ENCODE measurements around the gene JMJD7. TPM values are rescaled to one million over a fixed set of nuclear protein-coding genes. Genes with fewer than 3 reads are reported as not detected.

The JMJD7 gene
- total RNA-seq, 1 experiment from 2014 or later, result 13.5 TPM

GRCh38 chr15:41811432-41812195, 16.3 kb upstream of the JMJD7 start:
- no peak overlapping the region for H3K4me2 ChIP-seq (ENCODE audit: low read length)
- intact Hi-C loops (cut with micrococcal nuclease), result loop anchor here (1.0 to 2.0 kb wide), 6 partner anchors 39 to 346 kb away; no protein-coding TSS in a partner anchor
- no peak overlapping the region for H3K9ac ChIP-seq (ENCODE audit: low read length)
- ATAC-seq, result peak; percentile 92
- DNase-seq (ENCODE audit: low read depth, low spot score), result peak; percentile 46
- no peak overlapping the region for H3K27ac ChIP-seq (ENCODE audit: low read depth, low read length)
- H2AFZ ChIP-seq (ENCODE audit: low read depth, low read length, poor library complexity, severe bottlenecking), result no peak overlapping the region
- ChIA-PET CTCF (interaction anchor here (0.8 to 5.7 kb wide), 8 partner anchors 23 to 345 kb away, joined by 3 to 125 read pairs (median 4); partner anchors contain the start of gene MAPKBP1), RAD21 (ENCODE audit: low non-redundant PET in 1 of 2, low total read pairs in 2 of 2, uncharacterized antibody in 2 of 2, unreplicated experiment in 2 of 2) (interaction anchor here (0.6 to 2.5 kb wide), 6 partner anchors 37 to 346 kb away, joined by 3 to 15 read pairs (median 5); partner anchors contain the start of gene MAPKBP1 (in 2 of the 2)), POLR2A (interaction anchor here (1.4 to 2.5 kb wide), 2 partner anchors 38 to 208 kb away, joined by 5 to 12 read pairs; partner anchors contain the start of gene MAPKBP1)
- H3K9me3 ChIP-seq (ENCODE audit: control insufficient read depth in 1 of 2, insufficient read depth in 1 of 2, low read depth in 1 of 2, low read length in 2 of 2), result no peaks in the 10 kb centered on the region
- no peaks in the 10 kb centered on the region for H4K20me1 ChIP-seq (ENCODE audit: insufficient read depth)
- no peaks in the 10 kb centered on the region for H3K9me2 ChIP-seq (ENCODE audit: insufficient read depth)
- no peak overlapping the region for H3K4me3 ChIP-seq (replicated peaks in 1 of 2; ENCODE audit: low read depth in 1 of 2, low read length in 2 of 2)
- BruUV-seq (replicated peaks), result no TSS peak
- TF ChIP-seq, protein P1, sequence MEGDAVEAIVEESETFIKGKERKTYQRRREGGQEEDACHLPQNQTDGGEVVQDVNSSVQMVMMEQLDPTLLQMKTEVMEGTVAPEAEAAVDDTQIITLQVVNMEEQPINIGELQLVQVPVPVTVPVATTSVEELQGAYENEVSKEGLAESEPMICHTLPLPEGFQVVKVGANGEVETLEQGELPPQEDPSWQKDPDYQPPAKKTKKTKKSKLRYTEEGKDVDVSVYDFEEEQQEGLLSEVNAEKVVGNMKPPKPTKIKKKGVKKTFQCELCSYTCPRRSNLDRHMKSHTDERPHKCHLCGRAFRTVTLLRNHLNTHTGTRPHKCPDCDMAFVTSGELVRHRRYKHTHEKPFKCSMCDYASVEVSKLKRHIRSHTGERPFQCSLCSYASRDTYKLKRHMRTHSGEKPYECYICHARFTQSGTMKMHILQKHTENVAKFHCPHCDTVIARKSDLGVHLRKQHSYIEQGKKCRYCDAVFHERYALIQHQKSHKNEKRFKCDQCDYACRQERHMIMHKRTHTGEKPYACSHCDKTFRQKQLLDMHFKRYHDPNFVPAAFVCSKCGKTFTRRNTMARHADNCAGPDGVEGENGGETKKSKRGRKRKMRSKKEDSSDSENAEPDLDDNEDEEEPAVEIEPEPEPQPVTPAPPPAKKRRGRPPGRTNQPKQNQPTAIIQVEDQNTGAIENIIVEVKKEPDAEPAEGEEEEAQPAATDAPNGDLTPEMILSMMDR (IDR thresholded peaks at IDR 0.05 in 2 of 3, conservative IDR thresholded peaks at IDR 0.05 in 1 of 3; ENCODE audit: borderline replicate concordance in 1 of 3, insufficient read depth in 1 of 3, low read depth in 2 of 3, low read length in 2 of 3), result peak; percentile 90 to 94 (median 91)
- TF ChIP-seq ZFX (IDR thresholded peaks at IDR 0.05), result no peak
- no peak for TF ChIP-seq ZBTB33 (IDR thresholded peaks at IDR 0.05; ENCODE audit: extremely low read depth, insufficient replicate concordance, low read length)
- no peak for TF ChIP-seq JUND (IDR thresholded peaks at IDR 0.05)
- no peak for TF ChIP-seq YY1 (IDR thresholded peaks at IDR 0.05; ENCODE audit: extremely low read depth, insufficient replicate concordance, low read depth, low read length)
- TF ChIP-seq, protein P2, sequence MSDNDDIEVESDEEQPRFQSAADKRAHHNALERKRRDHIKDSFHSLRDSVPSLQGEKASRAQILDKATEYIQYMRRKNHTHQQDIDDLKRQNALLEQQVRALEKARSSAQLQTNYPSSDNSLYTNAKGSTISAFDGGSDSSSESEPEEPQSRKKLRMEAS (IDR thresholded peaks at IDR 0.05), result no peak
- no peak for TF ChIP-seq ZNF274 (IDR thresholded peaks at IDR 0.05; ENCODE audit: low read depth, low read length)
- TF ChIP-seq CEBPB (IDR thresholded peaks at IDR 0.05; ENCODE audit: low read depth), result no peak
- TF ChIP-seq, protein P3, sequence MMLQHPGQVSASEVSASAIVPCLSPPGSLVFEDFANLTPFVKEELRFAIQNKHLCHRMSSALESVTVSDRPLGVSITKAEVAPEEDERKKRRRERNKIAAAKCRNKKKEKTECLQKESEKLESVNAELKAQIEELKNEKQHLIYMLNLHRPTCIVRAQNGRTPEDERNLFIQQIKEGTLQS (IDR thresholded peaks at IDR 0.05), result no peak
- TF ChIP-seq SRF (IDR thresholded peaks at IDR 0.05; ENCODE audit: low read depth), result no peak
- TF ChIP-seq FOSL1 (IDR thresholded peaks at IDR 0.05; ENCODE audit: low read depth), result no peak
- TF ChIP-seq RAD21 (IDR thresholded peaks at IDR 0.05; ENCODE audit: low read depth), result peak; percentile 95
- no peak for TF ChIP-seq EZH2phosphoT487 (IDR thresholded peaks at IDR 0.05; ENCODE audit: borderline replicate concordance)
- TF ChIP-seq SP1 (IDR thresholded peaks at IDR 0.05; ENCODE audit: low read depth), result no peak
- TF ChIP-seq CBX3 (IDR thresholded peaks at IDR 0.05; ENCODE audit: low read depth), result no peak
- TF ChIP-seq ELF1 (IDR thresholded peaks at IDR 0.05; ENCODE audit: borderline replicate concordance, low read depth), result no peak
- H3K27me3 ChIP-seq (ENCODE audit: insufficient read depth, low read length), result no peaks in the 10 kb centered on the region
- H3K79me2 ChIP-seq (ENCODE audit: insufficient read depth, low read length), result no peaks in the 10 kb centered on the region
- peaks cover 0 to 6% of the 10 kb centered on the region in 2 experiments; a peak in 1 of 4 replicates for H3K36me3 ChIP-seq (ENCODE audit: control insufficient read depth in 1 of 2, insufficient read depth in 2 of 2, low read length in 2 of 2)
- H3K4me1 ChIP-seq (ENCODE audit: control insufficient read depth in 1 of 2, insufficient read depth in 2 of 2, low read length in 2 of 2), result peaks cover 6 to 12% of the 10 kb centered on the region in 2 experiments; a peak in 3 of 4 replicates

All from HCT116 (cell line).